OCI-LY1 (cell line): ENCODE results near the gene CEP128.

Experiments used
- H2AFZ ChIP-seq: fragments of 200-600 bp; sonication (generic), shearing (Covaris generic); 2 replicates; pipeline ENCODE4 v1.6.0; 2014; ENCODE audit warnings: antibody characterized with exemption, mild to moderate bottlenecking, low read length
- H3F3A ChIP-seq: fragments of 200-600 bp; sonication (generic), shearing (Covaris generic); 2 replicates; pipeline ENCODE4 v1.6.0; 2014; ENCODE audit warnings: mild to moderate bottlenecking, antibody characterized with exemption, low read length, moderate library complexity; ENCODE audit not compliant: insufficient read depth
- H3K27ac ChIP-seq: fragments of 200-600 bp; sonication (generic); 2 replicates; pipeline ENCODE4 v1.5.1; 2014; ENCODE audit warnings: low read length, mixed run types, mild to moderate bottlenecking, low read depth; ENCODE audit not compliant: poor library complexity, severe bottlenecking
- H3K27me3 ChIP-seq: fragments of 200-600 bp; sonication (generic); 2 replicates; pipeline ENCODE4 v1.6.0; 2014; ENCODE audit warnings: antibody characterized with exemption, mild to moderate bottlenecking, low read length, moderate library complexity; ENCODE audit not compliant: insufficient read depth
- H3K36me3 ChIP-seq: fragments of 200-600 bp; sonication (generic); 2 replicates; pipeline ENCODE4 v1.6.1; 2014; ENCODE audit warnings: mild to moderate bottlenecking, antibody characterized with exemption, low read length, moderate library complexity, mixed read lengths; ENCODE audit not compliant: insufficient read depth
- H3K4me1 ChIP-seq: fragments of 200-600 bp; sonication (generic); 2 replicates; pipeline ENCODE4 v1.5.1; 2014; ENCODE audit warnings: mild to moderate bottlenecking, low read length, moderate library complexity; ENCODE audit not compliant: insufficient read depth, severe bottlenecking
- H3K4me2 ChIP-seq: fragments of 200-600 bp; sonication (generic), shearing (Covaris generic); 2 replicates; pipeline ENCODE4 v1.6.1; 2014; ENCODE audit warnings: low read length
- H3K4me3 ChIP-seq: fragments of 200-600 bp; sonication (generic); 2 replicates; pipeline ENCODE4 v1.5.1; 2014; ENCODE audit warnings: low read length, low read depth, mild to moderate bottlenecking, mixed read lengths; ENCODE audit not compliant: poor library complexity, severe bottlenecking
- H3K79me2 ChIP-seq: fragments of 200-600 bp; shearing (Covaris generic); 2 replicates; pipeline ENCODE4 v1.6.1; 2016; ENCODE audit warnings: mixed run types, low read length, mixed read lengths; ENCODE audit not compliant: insufficient read depth
- H3K9ac ChIP-seq: fragments of 200-600 bp; sonication (generic), shearing (Covaris generic); 2 replicates; pipeline ENCODE4 v1.6.1; 2014; ENCODE audit warnings: mild to moderate bottlenecking, low read length, mixed read lengths
- H3K9me2 ChIP-seq: fragments of 200-600 bp; sonication (generic), shearing (Covaris generic); 2 replicates; pipeline ENCODE4 v1.6.1; 2014; ENCODE audit warnings: low read depth, mild to moderate bottlenecking, low read length, mixed read lengths
- H3K9me3 ChIP-seq: fragments of 200-600 bp; shearing (Covaris generic); 2 replicates; pipeline ENCODE4 v1.6.1; 2014; ENCODE audit warnings: low read length, mixed read lengths
- H4K20me1 ChIP-seq: fragments of 200-600 bp; sonication (generic), shearing (Covaris generic); 2 replicates; pipeline ENCODE4 v1.6.0; 2016; ENCODE audit warnings: mild to moderate bottlenecking, low read length; ENCODE audit not compliant: insufficient read depth
- EZH2 ChIP-seq: fragments of 200-600 bp; sonication (generic), shearing (Covaris generic); IDR thresholded peaks from 2 replicates; pipeline ENCODE4 v1.8.0; 2017; ENCODE audit warnings: borderline replicate concordance, mixed run types, mild to moderate bottlenecking, antibody characterized with exemption, low read length, moderate library complexity, mixed read lengths
- TF ChIP-seq, protein P1 (sequence below): fragments of 200-600 bp; sonication (generic), shearing (Covaris generic); IDR thresholded peaks from 2 replicates; pipeline ENCODE4 v1.5.1; 2017; ENCODE audit warnings: mild to moderate bottlenecking, antibody characterized with exemption, low read length, moderate library complexity, mixed read lengths

CEP128 gene

DNA sequence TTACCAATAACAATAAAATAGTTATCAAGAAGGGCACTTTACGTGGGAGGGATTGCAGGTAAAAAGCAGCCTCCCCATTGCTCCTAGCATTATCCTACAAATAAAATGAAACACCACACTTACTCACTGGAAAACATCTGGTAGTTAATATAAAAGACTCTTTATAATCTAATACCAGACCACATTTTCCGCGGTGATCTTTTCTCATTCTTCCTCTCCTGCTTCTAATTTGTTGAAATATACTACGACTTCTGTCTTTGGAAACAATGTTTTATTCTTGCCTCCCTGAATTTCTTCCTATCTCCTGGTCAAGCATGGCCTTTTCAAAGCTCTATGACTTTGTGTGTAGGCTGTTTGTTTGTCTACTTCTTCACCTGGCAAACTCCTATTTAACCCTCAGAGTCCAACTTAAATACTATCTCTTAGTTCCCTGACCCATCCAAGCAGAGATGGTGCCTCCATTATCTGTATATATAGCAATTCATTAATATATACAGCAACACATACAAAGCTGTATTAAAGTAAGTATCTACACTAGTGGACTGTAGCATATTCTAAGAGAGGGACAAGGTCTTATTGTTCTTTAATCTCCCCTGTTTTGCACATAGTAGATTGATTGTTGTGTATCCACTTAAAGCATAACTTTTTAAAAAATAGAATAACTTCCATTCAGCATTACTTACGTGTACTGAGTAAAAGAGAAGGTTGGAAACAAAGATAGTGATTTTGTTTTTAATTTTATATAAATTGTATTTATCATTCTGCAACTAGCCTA lies 228.3 kb downstream of the CEP128 start:
- Histone ChIP-seq H2AFZ (no peak overlapping the region), H3K4me3 (no peak overlapping the region), H3K4me1 (no peaks in the 10 kb centered on the region), H3K9me3 (no peaks in the 10 kb centered on the region), H3K79me2 (no peaks in the 10 kb centered on the region), H3K27me3 (no peaks in the 10 kb centered on the region), H3K4me2 (no peak overlapping the region), H3F3A (no peaks in the 10 kb centered on the region), H3K9ac (no peak overlapping the region), H3K27ac (no peak overlapping the region), H3K9me2 (no peaks in the 10 kb centered on the region), H3K36me3 (no peaks in the 10 kb centered on the region), H4K20me1 (no peaks in the 10 kb centered on the region)
- TF ChIP-seq EZH2, result no peak
- TF ChIP-seq, protein P1, sequence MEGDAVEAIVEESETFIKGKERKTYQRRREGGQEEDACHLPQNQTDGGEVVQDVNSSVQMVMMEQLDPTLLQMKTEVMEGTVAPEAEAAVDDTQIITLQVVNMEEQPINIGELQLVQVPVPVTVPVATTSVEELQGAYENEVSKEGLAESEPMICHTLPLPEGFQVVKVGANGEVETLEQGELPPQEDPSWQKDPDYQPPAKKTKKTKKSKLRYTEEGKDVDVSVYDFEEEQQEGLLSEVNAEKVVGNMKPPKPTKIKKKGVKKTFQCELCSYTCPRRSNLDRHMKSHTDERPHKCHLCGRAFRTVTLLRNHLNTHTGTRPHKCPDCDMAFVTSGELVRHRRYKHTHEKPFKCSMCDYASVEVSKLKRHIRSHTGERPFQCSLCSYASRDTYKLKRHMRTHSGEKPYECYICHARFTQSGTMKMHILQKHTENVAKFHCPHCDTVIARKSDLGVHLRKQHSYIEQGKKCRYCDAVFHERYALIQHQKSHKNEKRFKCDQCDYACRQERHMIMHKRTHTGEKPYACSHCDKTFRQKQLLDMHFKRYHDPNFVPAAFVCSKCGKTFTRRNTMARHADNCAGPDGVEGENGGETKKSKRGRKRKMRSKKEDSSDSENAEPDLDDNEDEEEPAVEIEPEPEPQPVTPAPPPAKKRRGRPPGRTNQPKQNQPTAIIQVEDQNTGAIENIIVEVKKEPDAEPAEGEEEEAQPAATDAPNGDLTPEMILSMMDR, result no peak

DNA sequence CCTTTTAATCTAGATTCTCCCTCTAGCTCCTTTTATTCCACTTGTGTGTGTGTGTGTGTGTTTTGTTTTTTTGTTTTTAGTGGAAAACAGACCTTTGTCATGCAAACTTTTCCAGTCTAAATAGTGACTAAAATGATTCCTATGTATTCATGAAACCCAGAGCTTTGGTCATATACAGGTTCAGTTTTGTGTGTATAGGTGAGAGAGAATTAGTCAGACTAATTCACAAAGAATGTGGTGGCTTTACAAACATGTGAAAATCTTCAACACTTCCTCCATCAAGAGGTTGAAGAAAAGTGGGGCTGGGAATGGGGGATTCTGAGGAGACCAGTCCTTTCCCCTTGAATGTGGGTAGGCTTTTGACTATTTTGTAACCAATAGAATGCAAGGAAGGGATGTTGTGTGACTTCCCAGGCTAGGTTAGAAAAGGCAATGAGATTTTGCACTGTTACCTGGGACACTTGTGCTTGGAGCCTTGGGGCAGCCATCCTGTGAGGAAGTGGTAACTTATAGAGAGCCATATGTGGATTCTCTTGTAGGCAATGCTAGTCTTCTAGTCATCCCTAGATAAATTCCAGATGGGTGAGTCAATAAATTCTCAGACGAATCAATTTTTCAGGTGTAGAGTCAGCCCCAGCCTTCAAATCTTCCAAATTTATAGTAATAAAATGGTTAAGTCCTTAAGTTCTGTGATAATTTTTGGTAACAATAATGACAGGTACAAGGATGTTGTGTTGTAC lies 236.1 kb downstream of the CEP128 start:
- no peaks in the 10 kb centered on the region for H3K79me2 ChIP-seq
- H3K9ac ChIP-seq, result no peak overlapping the region

DNA sequence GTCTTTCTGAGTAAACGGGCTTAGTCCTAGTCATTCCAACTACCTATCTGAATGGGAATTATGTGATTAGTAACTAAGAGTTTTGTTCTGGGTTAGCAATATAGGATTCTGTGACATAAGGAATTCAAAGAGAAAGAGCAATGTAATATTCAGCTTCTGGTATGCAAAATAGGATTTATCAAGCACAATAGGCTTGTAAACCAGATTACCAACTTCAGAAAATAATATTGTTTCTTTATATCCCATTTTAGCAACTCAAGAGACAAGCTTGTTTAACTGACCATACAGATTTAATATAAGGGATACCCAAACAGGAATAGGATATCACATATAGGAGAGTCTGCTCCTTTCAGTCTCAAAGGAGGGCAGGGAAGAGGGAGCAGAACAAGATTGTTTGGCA lies 240.9 kb downstream of the CEP128 start:
- Histone ChIP-seq H3K27me3 (no peaks in the 10 kb centered on the region), H3K36me3 (no peaks in the 10 kb centered on the region)

More for the DNA sequence above, 236.1 kb downstream of the CEP128 start:
- TF ChIP-seq, protein P1, result no peak
- no peak for TF ChIP-seq EZH2
- Histone ChIP-seq H3F3A (no peaks in the 10 kb centered on the region), H3K4me2 (no peak overlapping the region), H4K20me1 (no peaks in the 10 kb centered on the region), H3K9me2 (no peaks in the 10 kb centered on the region), H3K27me3 (no peaks in the 10 kb centered on the region), H3K4me3 (no peak overlapping the region), H3K4me1 (no peaks in the 10 kb centered on the region), H3K36me3 (no peaks in the 10 kb centered on the region), H3K27ac (no peak overlapping the region), H3K9me3 (no peaks in the 10 kb centered on the region), H2AFZ (no peak overlapping the region)

More for the DNA sequence above, 240.9 kb downstream of the CEP128 start:
- no peaks in the 10 kb centered on the region for H3K9me2 ChIP-seq
- no peak overlapping the region for H2AFZ ChIP-seq
- H4K20me1 ChIP-seq, result no peaks in the 10 kb centered on the region
- H3K79me2 ChIP-seq, result no peaks in the 10 kb centered on the region
- H3K9me3 ChIP-seq, result no peaks in the 10 kb centered on the region
- TF ChIP-seq, protein P1, result no peak
- TF ChIP-seq EZH2, result no peak
- H3K4me2 ChIP-seq, result no peak overlapping the region
- H3K4me3 ChIP-seq, result no peak overlapping the region
- H3K9ac ChIP-seq, result no peak overlapping the region
- no peak overlapping the region for H3K27ac ChIP-seq
- no peaks in the 10 kb centered on the region for H3K4me1 ChIP-seq
- no peaks in the 10 kb centered on the region for H3F3A ChIP-seq
